H1 (cell line): ENCODE data around the gene ZSCAN25. TPM values are rescaled to one million over a fixed set of nuclear protein-coding genes. Genes with fewer than 3 reads are reported as not detected.

Source experiments
- CHD7 ChIP-seq: fragments of 300-600 bp; sonication (generic); IDR thresholded peaks from 2 replicates; pipeline ENCODE4 v1.7.1; 2012; ENCODE audit warnings: low read length, moderate library complexity, mild to moderate bottlenecking, inconsistent platforms; ENCODE audit not compliant: insufficient replicate concordance
- GTF2F1 ChIP-seq: IDR thresholded peaks from 2 replicates; pipeline ENCODE4 v1.6.1; 2012; ENCODE audit warnings: low read depth, low read length, improper control_type of control experiment, borderline replicate concordance
- POLR2A ChIP-seq, 2 experiments: IDR thresholded peaks; 1 replicate in 1 of 2; 2 replicates in 1 of 2; pipeline ENCODE4 v1.6.1; 2011; ENCODE audit warnings: low read depth in 2 of 2, low read length in 2 of 2, mild to moderate bottlenecking in 2 of 2; ENCODE audit errors: control extremely low read depth in 1 of 2
- SUZ12 ChIP-seq: fragments of 200-600 bp; sonication (generic); IDR thresholded peaks from 2 replicates; pipeline ENCODE4 v1.6.1; 2012; ENCODE audit warnings: mild to moderate bottlenecking, inconsistent platforms, low read length, moderate library complexity, mixed read lengths
- polyA plus RNA-seq, 7 experiments: library from polyadenylated mRNA; depleted of rRNA in 3 of 7; stranded (reverse) in 5 of 7; unstranded in 2 of 7; fragments of >200 nt in 5 of 7; fragments of 200-250 nt in 2 of 7; gene quantifications; 1 replicate in 5 of 7; 2 replicates in 1 of 7; 4 replicates in 1 of 7; pipeline versions ENCODE4 v1.2.1 to v1.2.3, GENCODE V29; 2011 to 2013; ENCODE audit warnings: missing spikeins in 2 of 7, mixed read lengths in 2 of 7
- total RNA-seq: library from RNA; stranded (reverse); fragmentation: NEBNext Ultra II Directional; extraction: Animal tissue kit (Norgen Biotek cat#: 25700); gene quantifications from 2 replicates; pipeline ENCODE4 v1.2.1, GENCODE V29; 2021

The ZSCAN25 gene
- total and polyA plus RNA-seq, 2 of the 8 experiments (the other 6 are each of a cell fraction or from before 2014, with no cell fraction given): 10.1 to 18.6 TPM

- no peak for TF ChIP-seq CHD7
- no peak for TF ChIP-seq POLR2A (IDR thresholded peaks at IDR 0.05; ENCODE audit: control extremely low read depth in 1 of 2, low read depth in 2 of 2, low read length in 2 of 2)
- no peak for TF ChIP-seq SUZ12
- TF ChIP-seq GTF2F1: no peak
Observed at GRCh38 chr7:99599836-99600235, 16.9 kb upstream of the ZSCAN25 start (continued).
